LNCaP clone FGC (cell line): ENCODE data around the gene PPP1CA.

Experiments
- DNase-seq: peaks from one replicate; pipeline ENCODE4 v3.0.0-alpha.2; 2011; ENCODE audit warnings: low read depth
- H3K4me3 ChIP-seq: 2 replicates; pipeline ENCODE4 v1.5.1; 2011; ENCODE audit warnings: mild to moderate bottlenecking, low read depth, low read length, control low read depth
- CTCF ChIP-seq: IDR thresholded peaks from 2 replicates; pipeline ENCODE4 v1.5.1; 2012; ENCODE audit warnings: mild to moderate bottlenecking; ENCODE audit not compliant: control insufficient read depth, insufficient read depth; ENCODE audit errors: extremely low read depth

Gene PPP1CA

DNA sequence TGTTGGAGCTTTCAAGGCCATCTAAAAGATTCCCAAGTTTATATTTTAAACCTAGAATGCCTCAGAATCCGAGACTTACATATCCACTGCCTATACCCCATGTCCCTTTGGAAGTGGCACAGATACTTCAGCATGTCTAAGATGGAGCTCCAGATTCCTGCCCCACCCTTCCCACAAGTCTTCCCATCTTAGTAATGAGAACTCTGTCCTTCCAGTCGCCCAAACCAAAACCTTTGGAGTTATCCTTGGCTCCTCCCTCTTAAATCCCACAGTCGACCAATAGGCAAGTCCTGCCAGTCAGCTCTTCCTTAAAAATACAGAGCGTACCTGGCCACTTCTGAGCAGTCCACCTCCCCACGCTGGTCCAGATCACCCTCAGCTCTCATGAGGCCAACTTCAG lies 52.6 kb downstream of the PPP1CA start:
- no peak overlapping the region for H3K4me3 ChIP-seq
- no peak for TF ChIP-seq CTCF
- DNase-seq: no peak
